ENCODE measurements around the gene SLC44A5.
A peak's percentile ranks its signal among the peaks of the same experiment; 100 is the strongest.

Gene SLC44A5

DNA sequence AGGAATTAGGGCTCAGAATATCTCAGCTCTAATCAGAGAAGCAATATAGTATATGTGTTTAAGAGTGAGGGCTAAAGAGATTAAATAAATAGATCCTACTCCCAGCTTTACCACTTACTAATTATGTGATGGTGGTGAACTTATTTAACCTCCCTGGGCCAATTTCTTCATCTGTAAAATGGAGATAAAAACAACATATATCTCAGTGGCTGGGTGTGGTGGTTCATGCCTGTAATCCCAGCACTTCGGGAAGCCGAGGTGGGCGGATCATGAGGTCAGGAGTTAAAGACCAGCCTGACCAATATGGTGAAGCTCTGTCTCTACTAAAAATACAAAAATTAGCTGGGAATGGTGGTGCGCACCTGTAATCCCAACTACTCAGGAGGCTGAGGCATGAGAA is 135.2 kb downstream of the SLC44A5 start:
- H3K27me3 Mint-ChIP-seq (ENCODE audit: low read depth, poor library complexity) = peaks cover 3% of the 10 kb centered on the region
- H3K27ac Mint-ChIP-seq = no peak overlapping the region
- H3K4me1 Mint-ChIP-seq = peaks cover 11% of the 10 kb centered on the region

DNA sequence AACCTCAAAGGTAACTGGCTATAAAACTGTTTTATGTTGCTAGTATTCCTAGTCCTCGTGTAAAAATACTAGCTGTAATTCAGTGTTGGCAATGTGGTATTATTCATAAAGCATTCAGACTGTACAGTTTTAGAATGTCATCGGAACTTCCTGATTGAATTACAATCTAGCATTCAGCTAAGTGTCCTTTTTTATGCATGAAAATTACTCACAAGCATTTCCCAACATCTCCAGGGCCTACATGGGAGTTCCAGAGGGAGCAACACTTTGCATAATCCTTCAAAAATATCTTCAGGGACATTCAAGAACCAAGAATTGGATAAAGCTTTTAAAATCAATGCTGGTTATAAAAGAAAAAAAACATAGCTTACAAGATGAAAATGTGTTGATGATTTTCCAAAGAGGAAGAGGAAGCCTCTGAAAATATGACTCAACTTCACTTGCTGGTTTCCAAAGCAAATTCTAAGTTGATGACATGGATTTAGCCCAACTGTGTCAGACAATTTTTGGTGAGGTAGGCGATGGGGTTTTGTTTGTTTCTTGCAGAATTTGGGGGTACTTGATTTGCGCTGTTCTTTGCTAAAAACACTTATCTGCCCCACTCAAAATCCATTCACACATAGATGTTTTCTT is 137.8 kb downstream of the SLC44A5 start:
- no peak for TF ChIP-seq CTCF (IDR thresholded peaks at IDR 0.05)
- Mint-ChIP-seq H3K4me1 (peaks cover 18% of the 10 kb centered on the region), H3K36me3 (ENCODE audit: low read depth) (no peaks in the 10 kb centered on the region), H3K27me3 (ENCODE audit: low read depth, poor library complexity) (peaks cover 7% of the 10 kb centered on the region), H3K27ac (no peak overlapping the region), H3K4me3 (no peak overlapping the region), H3K9me3 (peaks cover 14% of the 10 kb centered on the region)
- DNase-seq = no peak

More for the DNA sequence above, 135.2 kb downstream of the SLC44A5 start:
- DNase-seq = no peak
- Mint-ChIP-seq H3K4me3 (no peak overlapping the region), H3K9me3 (peaks cover 24% of the 10 kb centered on the region), H3K36me3 (ENCODE audit: low read depth) (no peaks in the 10 kb centered on the region)
- no peak for TF ChIP-seq CTCF (IDR thresholded peaks at IDR 0.05)

GRCh38 chr1:75472089-75472970 is 138.6 kb downstream of the SLC44A5 start:
- H3K36me3 Mint-ChIP-seq (ENCODE audit: low read depth) = no peaks in the 10 kb centered on the region
- TF ChIP-seq CTCF (IDR thresholded peaks at IDR 0.05) = no peak
- H3K4me3 Mint-ChIP-seq = no peak overlapping the region
- no peak overlapping the region for H3K27ac Mint-ChIP-seq
- no peak for DNase-seq
- peaks cover 7% of the 10 kb centered on the region for H3K27me3 Mint-ChIP-seq (ENCODE audit: low read depth, poor library complexity)
- H3K4me1 Mint-ChIP-seq = peaks cover 18% of the 10 kb centered on the region
- H3K9me3 Mint-ChIP-seq = peaks cover 12% of the 10 kb centered on the region

GRCh38 chr1:75471252-75471651 is 139.7 kb downstream of the SLC44A5 start:
- no peak overlapping the region for H3K4me3 Mint-ChIP-seq

DNA sequence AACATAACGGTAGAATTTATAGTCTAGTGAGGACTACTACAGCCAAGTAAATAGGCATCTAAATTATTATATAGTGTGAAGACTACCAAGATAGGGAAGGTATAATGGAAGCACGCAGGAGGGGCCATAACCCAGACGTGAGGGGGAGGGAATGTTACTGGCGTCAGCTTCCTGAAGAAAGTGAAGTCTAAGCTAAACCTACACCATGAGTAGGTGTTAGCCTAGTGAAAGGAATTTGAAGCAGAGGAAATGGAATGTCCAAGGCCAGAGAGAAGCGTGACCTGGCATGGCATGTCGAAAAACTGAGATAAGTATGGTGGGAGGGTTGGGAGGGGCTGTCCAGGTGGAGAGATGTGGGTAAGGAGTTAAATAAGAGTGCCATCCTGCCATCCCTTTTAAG is 140.5 kb downstream of the SLC44A5 start:
- H3K4me1 Mint-ChIP-seq = peaks cover 18% of the 10 kb centered on the region
- H3K27me3 Mint-ChIP-seq (ENCODE audit: low read depth, poor library complexity) = peaks cover 6% of the 10 kb centered on the region
- no peak overlapping the region for H3K4me3 Mint-ChIP-seq
- peak overlapping the region; percentile 44 for H3K27ac Mint-ChIP-seq
- no peaks in the 10 kb centered on the region for H3K9me3 Mint-ChIP-seq
- DNase-seq = no peak
- TF ChIP-seq CTCF (IDR thresholded peaks at IDR 0.05) = no peak
- no peaks in the 10 kb centered on the region for H3K36me3 Mint-ChIP-seq (ENCODE audit: low read depth)

More at GRCh38 chr1:75471252-75471651, 139.7 kb downstream of the SLC44A5 start:
- H3K4me1 Mint-ChIP-seq = peaks cover 18% of the 10 kb centered on the region
- H3K9me3 Mint-ChIP-seq = peaks cover 2% of the 10 kb centered on the region
- DNase-seq = no peak
- H3K27me3 Mint-ChIP-seq (ENCODE audit: low read depth, poor library complexity) = peaks cover 7% of the 10 kb centered on the region
- peak overlapping the region; percentile 73 for H3K27ac Mint-ChIP-seq
- no peak for TF ChIP-seq CTCF (IDR thresholded peaks at IDR 0.05)
- H3K36me3 Mint-ChIP-seq (ENCODE audit: low read depth) = no peaks in the 10 kb centered on the region
